Measurements from ENCODE around the gene RABIF.
"Not testable (repeated sequence)": the region's sequence is repeated elsewhere in the genome, so short reads cannot be mapped to it uniquely, and the experiment has no call there.

The RABIF gene

GRCh38 chr1:202888531-202889360, at the start of gene RABIF:
Gene RABIF, minus strand, starts transcription at chr1:202889149. Its CDS starts 51 bp downstream, at chr1:202889098.
- peak; percentile 92 to 94 for DNase-seq (ENCODE audit: low read depth in 2 of 2, low spot score in 1 of 2)

- DNase-seq (ENCODE audit: low read depth in 2 of 2, low spot score in 1 of 2): no peak
Observed at GRCh38 chr1:202938287-202938925, 49.5 kb upstream of the RABIF start.

- not testable (repeated sequence) for DNase-seq (ENCODE audit: low read depth in 2 of 2, low spot score in 1 of 2)
Observed at GRCh38 chr1:202936409-202936808, 47.5 kb upstream of the RABIF start.

- DNase-seq (ENCODE audit: low read depth in 2 of 2, low spot score in 1 of 2): no peak
Observed at GRCh38 chr1:202935844-202936243, 46.9 kb upstream of the RABIF start.

DNA sequence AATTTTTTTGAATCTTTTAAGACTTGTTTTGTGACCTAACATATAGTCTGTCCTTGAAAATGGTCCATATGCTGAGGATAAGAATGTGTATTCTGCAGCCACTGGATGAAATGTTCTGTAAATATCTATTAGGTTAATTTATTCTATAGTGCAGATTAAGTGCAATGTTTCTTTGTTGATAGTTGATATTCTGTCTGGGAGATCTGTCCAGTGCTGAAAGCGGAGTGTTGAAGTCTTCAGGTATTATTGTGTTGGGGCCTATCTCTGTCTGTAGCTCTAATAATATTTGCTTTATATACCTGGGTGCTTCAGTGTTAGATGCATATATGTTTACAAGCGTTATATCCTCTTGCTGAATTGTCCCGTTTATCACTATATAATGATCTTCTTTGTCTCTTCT, 45.8 kb upstream of the RABIF start:
- no peak for DNase-seq (ENCODE audit: low read depth in 2 of 2, low spot score in 1 of 2)

DNA sequence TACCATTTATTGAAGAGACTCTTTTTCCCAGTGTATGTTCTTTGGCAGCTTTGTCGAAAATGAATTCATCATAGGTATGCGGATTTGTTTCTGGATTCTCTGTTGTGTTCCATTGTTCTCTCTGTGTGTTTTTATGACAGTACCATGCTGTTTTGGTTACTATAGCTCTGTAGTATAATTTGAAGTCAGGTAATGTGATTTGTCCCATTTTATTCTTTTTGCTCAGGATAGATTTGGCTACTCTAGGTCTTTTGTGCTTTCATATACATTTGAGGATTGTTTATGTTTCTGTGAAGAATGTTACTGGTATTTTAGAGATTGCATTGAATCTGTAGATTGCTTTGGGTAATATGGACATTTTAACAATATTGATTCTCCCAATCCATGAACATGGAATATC, 43.5 kb upstream of the RABIF start:
- no peak for DNase-seq (ENCODE audit: low read depth in 2 of 2, low spot score in 1 of 2)

DNA sequence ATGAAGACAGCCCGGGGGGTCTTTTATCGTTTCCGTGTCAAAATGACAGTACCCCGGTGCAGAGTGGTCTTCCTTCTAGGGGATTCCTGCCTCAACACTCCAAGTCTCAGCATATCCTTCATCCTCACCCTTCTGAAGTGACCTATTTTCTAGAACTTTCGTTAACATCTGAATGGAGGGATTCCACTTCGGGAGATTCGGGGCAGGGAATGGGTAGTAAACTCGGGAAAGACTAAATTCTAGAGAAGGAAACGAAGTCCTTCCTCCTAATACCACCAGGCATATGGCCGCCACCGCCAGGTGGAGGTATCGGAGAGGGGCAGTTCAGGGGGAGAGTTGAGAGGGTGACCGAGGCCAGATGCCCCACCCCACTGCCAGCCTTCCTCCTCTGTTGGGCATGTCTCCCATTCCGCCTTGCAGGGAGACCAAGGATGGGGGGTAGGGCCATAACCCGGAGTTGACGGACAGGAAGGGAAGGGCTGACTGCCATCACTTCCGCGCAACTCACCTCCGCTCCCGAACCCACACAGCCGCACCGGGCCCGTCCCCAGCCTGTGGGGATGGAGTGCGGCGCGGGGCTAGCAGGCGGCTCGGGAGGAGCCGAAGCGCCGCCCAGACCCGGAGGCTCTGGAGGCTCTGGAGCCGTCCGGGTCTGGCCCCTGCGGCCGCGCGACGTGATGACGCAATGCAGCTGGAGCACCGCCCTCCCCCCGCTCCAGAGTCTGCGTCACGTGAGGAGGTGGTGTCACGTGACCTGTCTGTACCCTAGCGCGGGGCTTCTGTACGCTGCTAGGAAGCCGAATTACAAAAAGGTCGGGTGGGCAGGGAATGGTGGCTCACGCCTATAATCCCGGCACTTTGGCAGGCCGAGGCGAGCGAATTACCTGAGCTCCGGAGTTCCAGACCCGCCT, 37.9 kb upstream of the RABIF start, which contains the start of gene KLHL12:
TSS of gene KLHL12 (minus strand) at position 654 of the 911 bp plus-strand sequence. CDS start 2,072 bp downstream, outside the sequence.
- DNase-seq (ENCODE audit: low read depth in 2 of 2, low spot score in 1 of 2): peak; percentile 91 to 94

DNA sequence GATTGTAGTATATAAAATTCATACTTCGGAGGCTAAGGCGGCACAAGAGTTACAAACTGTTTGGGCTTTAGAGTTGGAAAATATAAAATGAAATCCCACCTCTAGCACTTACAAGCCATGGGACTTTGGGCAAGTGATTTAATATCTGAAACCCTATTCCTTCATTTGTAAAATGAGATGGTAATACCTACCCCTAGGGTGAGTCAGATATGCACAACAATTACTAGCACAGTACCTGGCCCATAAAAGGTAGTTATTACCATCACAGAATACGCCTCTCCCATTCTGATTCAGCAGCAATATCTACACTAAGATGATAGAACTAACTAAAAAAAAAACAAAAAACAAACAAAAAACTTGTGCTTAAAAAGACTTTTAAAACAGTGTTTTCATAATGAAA, 34.6 kb upstream of the RABIF start:
- DNase-seq (ENCODE audit: low read depth in 2 of 2, low spot score in 1 of 2): no peak

- no peak for DNase-seq (ENCODE audit: low read depth in 2 of 2, low spot score in 1 of 2)
Observed at GRCh38 chr1:202919615-202920014, 30.7 kb upstream of the RABIF start.

- DNase-seq (ENCODE audit: low read depth in 2 of 2, low spot score in 1 of 2): no peak
Observed at GRCh38 chr1:202915146-202915545, 26.2 kb upstream of the RABIF start.

DNA sequence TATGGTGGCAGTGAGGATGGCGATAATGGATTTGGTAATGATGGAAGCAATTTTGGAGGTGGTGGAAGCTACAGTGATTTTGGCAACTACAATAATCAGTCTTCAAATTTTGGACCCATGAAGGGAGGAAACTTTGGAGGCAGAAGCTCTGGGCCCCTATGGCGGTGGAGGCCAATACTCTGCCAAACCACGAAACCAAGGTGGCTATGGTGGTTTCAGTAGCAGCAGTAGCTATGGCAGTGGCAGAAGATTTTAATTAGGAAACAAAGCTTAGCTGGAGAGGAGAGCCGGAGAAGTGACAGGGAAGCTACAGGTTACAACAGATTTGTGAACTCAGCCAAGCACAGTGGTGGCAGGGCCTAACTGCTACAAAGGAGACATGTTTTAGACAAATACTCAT, 23.5 kb upstream of the RABIF start:
- not testable (repeated sequence) for DNase-seq (ENCODE audit: low read depth in 2 of 2, low spot score in 1 of 2)

DNA sequence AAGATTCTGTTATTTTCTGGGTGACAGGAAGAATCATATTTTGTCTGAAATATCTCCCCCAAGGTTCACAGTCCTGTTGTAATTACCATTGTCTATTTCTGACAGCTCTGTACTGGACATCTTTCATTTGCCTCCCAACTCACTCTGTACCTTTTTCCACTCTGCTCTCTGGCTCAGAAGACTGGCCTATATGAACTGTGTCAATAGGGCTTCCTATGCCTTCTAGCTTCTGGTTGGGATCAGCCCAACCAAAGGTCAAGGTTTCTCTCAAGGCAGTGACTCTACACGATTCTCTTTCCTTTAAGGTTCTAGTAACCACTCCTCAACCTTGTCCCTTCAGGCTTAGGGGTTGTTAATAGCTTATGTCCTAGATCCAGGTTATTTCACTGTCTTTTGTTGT, 20.5 kb upstream of the RABIF start:
- DNase-seq (ENCODE audit: low read depth in 2 of 2, low spot score in 1 of 2): no peak

GRCh38 chr1:202908998-202909397, 20.0 kb upstream of the RABIF start:
- no peak for DNase-seq (ENCODE audit: low read depth in 2 of 2, low spot score in 1 of 2)

DNA sequence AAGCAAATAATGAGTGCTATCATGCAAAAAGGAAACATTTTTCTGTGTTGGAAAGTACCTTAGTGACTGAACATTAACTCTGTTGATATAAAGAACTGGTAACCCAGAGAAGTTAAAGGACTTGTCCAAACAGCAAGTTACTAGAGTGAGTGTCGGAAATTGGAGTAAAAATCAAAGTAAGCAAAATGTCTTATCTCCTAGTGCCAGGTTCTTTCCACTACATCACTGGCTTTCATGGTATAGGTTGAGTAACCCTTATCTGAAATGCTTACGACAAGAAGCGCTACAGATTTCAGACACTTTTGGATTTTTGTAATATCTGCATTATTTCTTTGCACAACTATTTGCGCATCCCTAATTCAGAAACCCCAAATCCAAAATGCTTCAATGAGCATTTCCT, 16.4 kb upstream of the RABIF start:
- no peak for DNase-seq (ENCODE audit: low read depth in 2 of 2, low spot score in 1 of 2)

GRCh38 chr1:202903808-202904207, 14.9 kb upstream of the RABIF start:
- not testable (repeated sequence) for DNase-seq (ENCODE audit: low read depth in 2 of 2, low spot score in 1 of 2)

- no peak for DNase-seq (ENCODE audit: low read depth in 2 of 2, low spot score in 1 of 2)
Observed at GRCh38 chr1:202901555-202901954, 12.6 kb upstream of the RABIF start.

GRCh38 chr1:202892501-202892900, 3.6 kb upstream of the RABIF start:
- DNase-seq (ENCODE audit: low read depth in 2 of 2, low spot score in 1 of 2): no peak

DNA sequence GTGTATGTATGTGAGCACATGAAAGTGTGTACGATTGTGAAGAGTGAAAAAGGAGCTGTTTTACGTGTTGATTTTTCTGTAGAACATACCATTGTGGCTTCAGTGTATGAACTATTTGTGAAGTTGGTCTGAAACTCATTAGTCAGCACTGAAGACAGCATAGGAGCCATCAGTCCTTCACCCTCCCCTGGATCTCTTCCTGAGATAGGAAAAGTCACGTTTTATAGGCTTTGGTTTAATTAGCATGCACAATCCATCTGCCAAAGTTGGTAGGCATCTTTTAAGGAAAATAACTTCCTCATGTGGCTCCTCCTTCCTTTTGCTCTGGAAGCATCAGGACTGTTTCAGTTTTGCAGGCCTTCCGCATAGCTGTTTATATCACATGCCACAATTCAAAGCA, 1.4 kb upstream of the RABIF start:
- no peak for DNase-seq (ENCODE audit: low read depth in 2 of 2, low spot score in 1 of 2)

- no peak for DNase-seq (ENCODE audit: low read depth in 2 of 2, low spot score in 1 of 2)
Observed at GRCh38 chr1:202888221-202888530, 773 bp downstream of the RABIF start.

DNA sequence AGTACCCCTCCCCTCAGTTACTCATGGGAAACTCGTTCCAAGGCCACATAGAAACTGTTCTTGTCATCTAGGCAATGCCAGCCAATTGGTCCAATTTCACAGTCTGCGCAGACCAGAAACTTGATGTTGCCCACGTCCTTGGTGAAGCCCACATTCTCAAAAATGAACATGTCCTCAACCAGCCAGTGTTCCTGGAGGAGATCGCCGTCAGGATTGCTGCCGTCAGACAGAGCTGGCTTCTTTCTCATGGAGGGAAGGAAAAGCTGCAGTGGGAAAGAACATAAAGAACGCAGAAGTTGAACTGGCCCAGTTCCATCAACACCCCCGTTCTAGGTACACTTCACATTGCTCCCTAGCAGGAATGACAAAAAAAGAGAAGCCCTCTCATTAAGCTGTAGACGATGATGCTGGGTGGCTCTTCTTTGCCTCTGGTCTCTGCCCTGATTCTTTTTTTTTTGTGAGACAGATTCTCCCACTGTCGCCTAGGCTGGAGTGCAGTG, 7.9 kb downstream of the RABIF start:
- DNase-seq (ENCODE audit: low read depth in 2 of 2, low spot score in 1 of 2): no peak

GRCh38 chr1:202880062-202880461, 8.9 kb downstream of the RABIF start:
- DNase-seq (ENCODE audit: low read depth in 2 of 2, low spot score in 1 of 2): no peak

Measured in stimulated activated CD8-positive, alpha-beta memory T cell treated with anti-CD3 and anti-CD28 coated beads, Interleukin-4, amount 100 ng/mL, for 1 hour (primary cell).